Fibroblast of villous mesenchyme (primary cell): ENCODE measurements around the gene KXD1. TPM values are rescaled to one million over a fixed set of nuclear protein-coding genes. Genes with fewer than 3 reads are reported as not detected.
"Not testable (repeated sequence)": the region's sequence is repeated elsewhere in the genome, so short reads cannot be mapped to it uniquely, and the experiment has no call there.

Experiments used
- DNase-seq: peaks from one replicate; pipeline ENCODE4 v3.0.0-alpha.2; 2010; ENCODE audit warnings: low read depth
- H3K4me3 ChIP-seq: 2 replicates; pipeline ENCODE4 v1.5.1; 2011; ENCODE audit warnings: low read depth, mild to moderate bottlenecking, low read length
- CTCF ChIP-seq: IDR thresholded peaks from 2 replicates; pipeline ENCODE4 v1.5.1; 2012; ENCODE audit warnings: low read depth, mild to moderate bottlenecking, low read length; ENCODE audit not compliant: insufficient read depth
- total RNA-seq: library from RNA; depleted of rRNA; stranded (reverse); fragments of >200 nt; gene quantifications from 2 replicates; pipeline ENCODE4 v1.2.3, GENCODE V29; 2012

KXD1 gene
- total RNA-seq, 1 donor = 92.8 TPM

DNA sequence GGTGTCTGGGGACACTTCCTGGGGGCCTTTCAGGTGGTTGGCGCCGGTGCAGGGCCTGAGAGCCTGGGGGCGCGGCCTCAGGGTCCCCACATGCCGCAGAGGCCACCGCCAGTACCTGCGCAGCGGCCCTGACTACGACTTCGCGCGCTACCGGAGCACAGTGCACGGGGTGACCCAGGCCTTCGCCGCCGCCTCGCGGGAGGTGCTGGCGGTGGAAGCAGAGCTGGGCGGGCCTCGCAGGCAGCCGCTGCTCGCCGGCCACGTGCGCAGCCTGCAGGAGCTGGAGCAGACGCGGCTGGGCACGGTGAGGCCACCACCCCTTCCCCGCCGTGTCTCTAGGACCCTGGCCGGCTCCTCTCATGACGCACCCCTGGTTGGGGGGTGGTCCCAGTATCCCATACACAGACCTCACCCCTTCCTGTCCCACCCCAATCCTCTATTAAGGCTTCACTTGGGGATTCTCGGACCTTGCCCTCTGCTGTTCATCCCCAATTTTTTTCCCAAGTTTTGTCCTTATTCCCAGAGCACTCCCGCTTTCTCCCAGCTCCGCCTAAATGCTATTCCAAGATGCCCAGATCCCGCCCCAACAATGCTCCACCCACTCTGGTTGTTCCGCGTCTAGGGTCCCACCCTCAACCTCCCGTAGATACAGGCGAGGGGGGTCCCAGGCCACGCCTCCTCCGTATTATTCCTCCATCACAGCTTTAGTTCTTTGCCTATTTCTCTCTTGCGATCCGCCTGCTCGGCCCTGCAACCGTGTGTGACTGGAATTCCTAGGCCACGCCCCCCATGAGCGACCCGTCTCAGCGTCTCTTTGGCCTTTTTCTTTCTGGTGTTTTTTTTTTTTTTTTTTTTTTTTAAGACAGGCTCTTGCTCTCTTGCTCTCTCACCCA is 32.0 kb downstream of the KXD1 start:
- H3K4me3 ChIP-seq = peak overlapping the region; percentile 73
- DNase-seq = peak; percentile 65
- peak; percentile 26 for TF ChIP-seq CTCF

GRCh38 chr19:18590273-18591272 is 32.9 kb downstream of the KXD1 start:
- peak overlapping the region; percentile 73 for H3K4me3 ChIP-seq
- peak; percentile 45 for DNase-seq

DNA sequence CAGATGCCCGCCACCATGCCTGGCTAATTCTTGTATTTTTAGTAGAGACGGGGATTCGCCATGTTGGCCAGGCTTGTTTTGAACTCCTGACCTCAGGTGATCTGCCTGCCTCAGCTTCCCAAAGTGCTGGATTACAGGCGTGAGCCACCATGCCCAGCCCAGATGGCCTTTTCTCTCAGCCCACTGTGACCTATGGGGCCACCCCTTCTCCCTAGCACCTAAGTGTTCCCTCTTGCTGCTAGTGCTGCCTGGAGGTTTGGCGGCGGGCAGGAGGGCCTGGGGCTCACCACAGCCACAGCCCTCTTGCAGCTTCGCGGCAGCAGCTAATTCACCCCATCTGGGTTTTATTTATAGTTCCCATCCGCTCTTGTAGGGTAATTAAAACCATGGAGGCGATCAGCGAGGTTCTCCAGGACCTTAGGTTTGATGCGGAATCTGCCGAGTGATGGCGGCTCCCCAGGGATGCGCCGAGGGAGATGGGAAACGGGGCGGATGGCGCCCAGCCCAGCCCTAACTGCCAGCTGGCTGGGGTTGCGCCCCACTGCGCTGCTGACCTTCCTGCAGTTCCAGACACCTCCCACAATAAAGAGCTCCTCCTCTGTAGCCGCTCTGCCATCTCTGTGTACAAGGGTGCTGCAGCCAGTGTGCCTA is 34.2 kb downstream of the KXD1 start:
- no peak for DNase-seq
- H3K4me3 ChIP-seq = no peak overlapping the region
- TF ChIP-seq CTCF = no peak

More at GRCh38 chr19:18590273-18591272, 32.9 kb downstream of the KXD1 start:
- TF ChIP-seq CTCF = peak; percentile 26

DNA sequence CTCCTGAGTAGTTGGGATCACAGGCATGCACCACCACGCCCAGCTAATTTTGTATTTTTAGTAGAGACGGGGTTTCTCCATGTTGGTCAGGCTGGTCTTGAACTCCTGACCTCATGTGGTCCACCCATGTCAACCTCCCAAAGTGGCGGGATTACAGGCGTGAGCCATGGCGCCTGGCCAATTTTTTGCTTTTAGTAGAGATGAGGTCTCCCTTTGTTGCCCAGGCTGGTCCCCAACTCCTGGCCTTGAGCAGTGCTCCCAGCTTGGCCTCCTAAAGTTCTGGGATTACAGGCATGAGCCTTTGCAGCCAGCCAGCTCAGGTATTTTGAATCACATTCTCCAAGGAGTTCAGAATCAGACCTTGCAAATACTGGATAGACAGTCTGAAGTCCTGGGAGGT is 35.1 kb downstream of the KXD1 start:
- not testable (repeated sequence) for H3K4me3 ChIP-seq, DNase-seq

DNA sequence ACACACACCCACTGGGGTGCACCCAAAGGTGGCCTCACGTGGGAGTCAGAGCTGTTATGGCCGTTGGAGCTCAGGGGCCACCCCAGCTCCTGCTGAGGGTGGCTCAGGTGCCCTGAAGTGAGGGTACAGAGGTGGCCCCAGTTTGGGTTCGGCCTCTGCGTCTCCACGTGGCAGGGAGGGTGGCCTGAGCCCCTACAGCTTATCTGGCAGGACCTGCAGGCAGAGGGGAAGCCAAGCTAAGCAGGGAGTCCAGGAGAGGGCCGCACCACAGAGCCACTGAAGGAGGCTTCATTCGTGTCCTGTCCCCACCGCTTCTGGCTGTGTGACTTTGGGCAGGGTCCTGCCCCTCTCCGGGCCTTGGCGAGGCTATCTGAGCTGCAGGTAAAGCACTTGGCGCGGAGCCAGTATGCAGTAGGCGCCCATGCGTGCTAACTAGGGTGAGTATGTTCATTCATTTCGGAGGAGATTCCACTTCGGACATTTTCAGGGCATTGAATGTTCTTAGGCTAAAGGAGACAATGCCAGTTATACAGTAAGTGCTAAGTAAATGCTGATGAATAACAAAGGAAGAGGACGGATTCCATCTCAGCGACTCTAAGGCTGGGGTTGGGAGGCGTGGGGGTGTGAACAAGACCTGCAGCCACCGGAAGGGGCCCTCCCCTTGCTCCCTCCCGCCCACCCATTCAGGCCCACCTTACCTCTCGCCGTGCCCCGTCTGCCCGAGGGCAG is 35.9 kb downstream of the KXD1 start:
- peak overlapping the region; percentile 23 for H3K4me3 ChIP-seq
- no peak for TF ChIP-seq CTCF
- DNase-seq = no peak

GRCh38 chr19:18594096-18594823 is 36.6 kb downstream of the KXD1 start:
- H3K4me3 ChIP-seq = peak overlapping the region; percentile 52
- DNase-seq = peak; percentile 86

More at GRCh38 chr19:18594096-18594823, 36.6 kb downstream of the KXD1 start:
- TF ChIP-seq CTCF = peak; percentile 73
